ENCODE measurements around the gene OLFM2. TPM values are rescaled to one million over a fixed set of nuclear protein-coding genes. Genes with fewer than 3 reads are reported as not detected.
"Not testable (repeated sequence)": the region's sequence is repeated elsewhere in the genome, so short reads cannot be mapped to it uniquely, and the experiment has no call there.

OLFM2 gene
- polyA plus RNA-seq, 1 donor: 18.9 TPM

DNA sequence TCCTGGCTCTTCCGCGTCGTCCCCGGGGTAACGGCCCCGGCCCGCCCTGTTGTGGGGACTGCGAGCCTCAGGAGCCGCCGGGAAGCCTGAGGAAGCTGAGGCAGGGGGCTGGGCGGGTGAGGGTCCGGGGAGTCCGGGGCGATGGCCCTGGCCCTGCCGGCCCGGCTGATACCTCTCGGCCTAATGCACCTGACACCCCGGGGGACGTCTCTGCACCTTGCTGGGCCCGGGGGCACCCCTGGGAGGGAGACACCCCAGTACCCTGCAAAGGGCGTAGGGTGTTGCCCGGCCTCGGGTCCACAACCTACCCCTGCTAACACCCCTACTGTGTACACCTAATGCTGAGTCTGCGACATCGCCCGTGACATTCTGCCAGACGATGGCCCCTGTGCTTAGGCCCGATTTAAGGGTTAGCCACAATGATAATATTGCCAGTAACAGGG is 100.8 kb downstream of the OLFM2 start:
- DNase-seq: no peak

DNA sequence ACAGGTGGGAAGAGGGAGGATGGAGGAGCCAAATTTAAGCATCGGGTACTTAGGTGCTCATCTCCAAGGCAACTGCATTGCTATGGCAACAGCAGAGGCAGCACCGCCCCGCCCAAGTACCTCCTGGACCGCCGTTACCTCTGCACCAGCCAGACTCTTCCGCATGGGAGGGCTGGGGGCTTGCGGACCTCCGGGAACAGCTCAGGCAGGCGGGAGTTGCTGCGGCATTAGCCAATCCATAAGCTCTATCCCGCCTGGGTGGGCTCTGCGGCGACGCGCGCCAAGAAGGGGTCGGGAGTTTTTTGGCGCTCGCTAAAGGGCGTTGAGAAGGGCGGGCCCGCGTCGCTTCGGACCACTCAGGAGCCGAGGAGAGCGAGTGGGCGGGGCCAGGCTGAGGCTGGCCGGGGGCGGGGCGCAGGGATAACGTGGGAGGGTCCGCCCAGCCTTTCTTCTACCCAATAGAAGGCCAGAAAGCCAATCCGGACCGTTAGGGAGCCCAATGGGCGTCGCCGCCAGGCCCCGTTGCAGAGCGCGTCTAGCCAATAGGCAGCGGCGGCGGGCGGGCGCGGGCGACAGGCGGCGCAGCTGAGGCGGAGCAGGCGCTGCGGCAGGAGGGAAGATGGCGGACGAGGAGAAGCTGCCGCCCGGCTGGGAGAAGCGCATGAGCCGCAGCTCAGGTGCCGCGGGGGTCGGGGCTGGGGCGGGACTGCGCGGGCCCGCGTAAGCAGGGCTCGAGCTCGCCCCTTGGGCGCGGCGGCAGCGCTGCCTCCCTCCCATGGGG is 101.4 kb downstream of the OLFM2 start, which contains the start of gene PIN1:
Gene PIN1, plus strand, starts transcription at position 593 of the 781 bp plus-strand sequence. Its CDS starts 27 bp downstream, at position 620.
- DNase-seq: peak; percentile 98

DNA sequence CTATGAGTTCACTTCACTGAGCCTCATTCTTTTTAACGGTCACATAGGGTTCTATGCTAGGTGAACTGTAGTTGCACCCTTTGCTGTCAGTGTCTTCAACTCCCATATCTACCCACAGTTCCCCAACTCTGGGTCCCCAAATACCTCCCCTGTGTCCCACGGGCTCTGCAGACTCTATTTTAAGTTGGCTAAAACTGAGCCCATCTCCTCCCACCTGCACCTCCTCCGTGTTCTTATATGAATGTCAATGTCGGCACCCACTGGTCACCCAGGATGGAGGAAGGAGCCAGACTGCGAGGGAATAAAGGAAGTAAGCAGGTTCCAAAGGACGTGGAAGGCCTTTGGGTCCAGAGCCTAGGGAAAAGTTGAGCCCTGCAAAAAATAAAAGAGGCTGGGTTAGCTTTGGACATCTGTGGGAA is 102.0 kb downstream of the OLFM2 start:
- no peak for DNase-seq

DNA sequence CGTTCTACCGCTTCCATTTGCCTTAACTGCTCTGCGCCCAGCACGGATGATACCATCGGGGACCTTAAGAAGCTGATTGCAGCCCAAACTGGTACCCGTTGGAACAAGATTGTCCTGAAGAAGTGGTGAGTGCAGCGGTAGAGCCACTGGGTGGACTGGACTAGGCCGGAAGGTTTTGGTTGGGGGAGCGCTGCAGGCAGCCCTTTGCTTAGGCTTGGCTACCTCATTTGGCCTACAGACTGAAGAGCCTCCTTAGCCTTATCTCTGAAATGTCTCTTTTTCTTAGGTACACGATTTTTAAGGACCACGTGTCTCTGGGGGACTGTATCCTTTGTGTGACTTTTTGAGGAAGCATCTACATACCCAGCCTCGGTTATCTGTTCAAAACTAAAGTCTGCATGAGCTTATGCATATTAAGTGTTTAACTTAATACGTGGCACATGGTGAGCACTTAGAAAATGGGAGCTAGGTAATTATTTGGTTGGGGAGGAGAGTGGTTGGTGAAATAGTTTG is 107.7 kb downstream of the OLFM2 start:
- DNase-seq: no peak

DNA sequence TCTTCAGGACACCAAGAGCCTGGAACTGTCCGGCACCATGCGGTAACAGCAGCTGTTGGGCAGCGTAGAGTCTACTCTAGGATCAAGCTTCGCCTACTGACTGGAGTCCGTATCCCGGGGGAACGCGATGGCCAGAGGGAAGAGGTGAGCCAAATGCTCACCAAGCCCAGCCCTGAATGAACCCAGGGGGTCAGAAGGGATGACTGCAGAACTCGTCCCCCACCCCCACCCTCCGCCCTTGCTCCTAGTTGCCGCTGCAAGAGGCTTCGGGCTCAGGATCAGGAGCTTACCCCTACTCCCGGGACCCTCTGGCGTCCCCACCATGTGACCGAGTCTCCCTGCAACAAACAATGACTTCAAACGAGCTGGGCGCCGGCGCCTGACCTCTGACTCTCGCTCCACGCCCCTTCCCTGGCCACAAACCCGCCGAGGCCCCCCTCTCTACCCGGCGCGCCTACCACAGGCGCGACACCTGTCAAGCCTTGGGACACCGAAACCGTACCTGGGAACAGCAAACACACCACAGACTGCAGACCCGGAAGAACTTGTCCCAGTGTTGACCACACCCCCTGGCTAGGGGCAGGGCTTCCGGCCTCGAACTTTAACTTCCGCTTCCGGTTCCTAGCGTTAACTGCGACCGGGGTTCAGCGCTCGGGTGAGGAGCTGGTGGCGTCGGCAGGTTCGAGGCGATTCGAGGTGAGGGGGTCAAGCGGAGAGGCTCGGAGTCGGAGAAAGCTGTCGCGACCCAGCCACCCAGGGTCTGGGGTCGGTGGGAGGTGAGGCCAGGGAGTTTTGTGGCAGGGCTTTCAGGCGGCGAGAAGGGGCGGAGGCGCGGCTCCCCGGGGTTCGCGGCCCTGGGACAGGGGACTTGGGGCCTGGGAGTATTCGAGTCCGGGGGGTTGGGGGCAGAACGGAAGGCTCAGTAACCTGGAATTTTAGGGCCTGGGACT is 108.8 kb downstream of the OLFM2 start, which contains the start of gene UBL5:
Gene UBL5, plus strand, starts transcription at position 630 of the 950 bp plus-strand sequence. CDS start 420 bp downstream, outside the sequence.
- peak; percentile 89 for DNase-seq

DNA sequence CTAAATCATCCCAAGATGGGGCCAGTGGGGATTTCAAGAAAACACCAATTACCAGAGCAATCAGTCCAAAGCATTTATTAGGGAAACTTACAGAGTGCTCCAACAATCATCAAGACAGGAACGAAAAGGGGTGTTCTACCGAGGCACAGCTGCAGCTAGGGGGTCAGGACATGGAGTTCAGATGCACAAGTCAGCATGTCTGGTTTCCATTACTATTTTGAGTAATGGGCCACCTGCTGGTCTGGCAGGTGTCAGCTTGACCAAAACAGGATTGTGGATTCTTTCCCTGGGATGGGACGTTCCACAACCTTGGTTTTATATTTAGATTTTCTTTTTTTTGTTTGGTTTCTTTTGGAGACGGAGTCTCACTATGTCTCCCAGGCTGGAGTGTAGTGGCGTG is 112.5 kb downstream of the OLFM2 start:
- DNase-seq: no peak

DNA sequence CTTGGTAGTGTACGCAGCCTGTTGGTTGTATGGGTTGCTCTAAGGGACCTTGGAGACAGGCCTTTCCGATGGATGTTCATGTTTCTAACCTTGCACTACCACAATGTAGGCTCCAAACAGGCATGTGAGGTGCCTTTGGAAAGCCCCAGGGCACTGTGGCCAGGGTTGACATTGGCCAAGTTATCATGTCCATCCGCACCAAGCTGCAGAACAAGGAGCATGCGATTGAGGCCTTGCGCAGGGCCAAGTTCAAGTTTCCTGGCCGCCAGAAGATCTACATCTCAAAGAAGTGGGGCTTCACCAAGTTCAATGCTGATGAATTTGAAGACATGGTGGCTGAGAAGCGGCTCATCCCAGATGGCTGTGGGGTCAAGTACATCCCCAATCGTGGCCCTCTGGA is 116.3 kb downstream of the OLFM2 start:
- not testable (repeated sequence) for DNase-seq

DNA sequence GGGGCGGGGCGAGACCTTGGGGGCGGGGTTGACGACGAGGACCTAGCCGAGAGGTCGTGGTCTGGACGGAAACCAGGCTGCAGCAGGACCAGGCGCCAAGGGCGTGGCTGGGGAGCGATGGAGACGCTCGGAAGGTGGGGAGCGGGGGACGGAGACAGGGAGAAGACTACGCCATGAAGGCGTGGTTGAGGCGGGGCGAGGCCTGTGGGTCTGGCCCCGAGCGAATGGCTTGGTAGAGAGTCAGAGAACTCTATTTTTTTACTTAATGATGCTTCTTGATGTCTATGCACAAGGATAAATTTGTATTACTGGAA is 116.8 kb downstream of the OLFM2 start:
- no peak for DNase-seq

DNA sequence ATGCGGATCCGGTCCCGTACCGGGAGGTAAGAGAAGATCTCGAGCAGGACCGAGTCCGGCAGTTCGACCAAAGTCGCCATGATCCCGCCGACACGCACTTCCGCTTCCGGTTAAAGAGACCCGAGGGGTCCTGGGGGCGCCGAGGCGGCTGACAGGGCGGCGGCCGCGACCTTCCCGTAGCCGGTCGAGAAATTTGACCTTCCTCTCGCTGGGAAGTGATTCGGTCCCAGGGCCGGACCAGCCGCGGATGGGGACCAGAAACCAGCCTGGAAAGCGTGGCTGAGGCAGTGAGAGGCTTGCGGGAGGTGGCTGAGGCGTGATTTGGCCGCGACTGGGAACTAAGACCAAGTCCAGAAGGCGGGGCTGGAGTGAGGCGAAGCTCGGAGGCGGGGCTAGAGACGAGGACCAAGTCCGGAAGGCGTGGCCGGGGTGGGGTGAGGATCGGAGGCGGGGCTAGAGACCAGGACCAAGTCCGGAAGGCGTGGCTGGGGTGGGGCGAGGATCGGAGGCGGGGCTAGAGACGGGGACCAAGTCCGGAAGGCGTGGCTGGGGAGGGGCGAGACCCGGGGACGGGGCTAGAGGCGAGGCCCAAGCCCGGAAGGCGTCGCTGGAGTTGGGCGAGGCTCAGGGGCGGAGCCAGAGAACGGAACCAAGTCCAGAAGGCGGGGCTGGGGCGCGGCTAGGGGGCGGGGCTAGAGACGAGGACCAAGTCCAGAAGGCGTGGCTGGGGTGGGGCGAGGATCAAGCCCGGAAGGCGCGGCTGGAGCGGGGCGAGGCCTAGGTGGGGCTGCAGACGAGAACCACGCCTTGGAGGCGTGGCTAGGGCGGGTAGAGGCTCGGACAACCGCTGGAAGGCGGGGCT is 117.3 kb downstream of the OLFM2 start, which contains the start of gene FBXL12:
Gene FBXL12, minus strand, starts transcription at position 346 of the 862 bp plus-strand sequence. Its CDS starts 266 bp downstream, at position 80.
- DNase-seq: peak; percentile 100

DNA sequence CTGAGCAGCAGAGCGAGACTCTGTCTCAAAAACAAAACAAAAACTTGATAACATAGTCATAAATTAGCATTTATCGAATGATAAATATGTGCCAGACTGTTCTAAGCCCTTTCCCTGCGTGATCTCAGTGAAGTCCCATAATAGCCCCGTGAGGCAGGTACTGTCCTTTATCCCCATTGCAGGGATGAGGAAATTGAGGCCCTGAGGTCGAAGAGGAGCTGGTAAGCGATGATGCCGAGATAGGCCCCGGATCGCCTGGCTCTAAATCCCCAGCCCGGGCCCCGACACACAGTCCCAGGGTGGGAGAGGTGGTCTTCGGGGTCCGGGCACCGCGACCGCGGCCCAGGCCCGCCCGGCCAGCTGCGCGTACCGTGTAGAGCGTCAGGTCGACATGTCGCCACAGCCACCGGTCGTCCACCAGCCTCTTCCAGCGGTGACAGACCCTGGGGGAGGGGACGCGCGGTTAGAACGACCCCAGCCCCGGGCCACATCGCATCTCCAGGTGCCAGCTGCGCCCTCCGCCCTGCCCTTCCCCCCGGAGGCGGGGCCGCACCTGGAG is 118.1 kb downstream of the OLFM2 start:
- DNase-seq: no peak

DNA sequence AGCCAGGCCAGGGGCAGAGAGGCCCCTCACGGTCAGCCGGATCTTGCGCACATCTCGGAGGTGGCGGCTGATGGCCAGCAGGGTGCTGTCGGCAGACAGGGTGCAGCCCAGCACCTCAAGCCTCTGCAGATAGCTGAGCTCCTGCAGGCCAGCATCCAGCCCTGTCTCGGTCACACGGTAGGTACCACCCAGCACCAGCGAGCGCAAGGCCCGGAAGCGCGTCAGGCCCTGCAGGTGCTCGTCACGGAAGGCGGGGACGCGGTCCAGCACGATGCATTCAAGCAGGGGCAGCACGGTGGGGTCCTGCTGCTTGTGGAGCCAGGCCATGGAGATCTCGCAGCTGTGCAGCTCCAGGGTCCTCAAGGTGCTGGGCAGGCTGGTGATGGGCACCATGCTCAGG is 125.2 kb downstream of the OLFM2 start:
- no peak for DNase-seq

DNA sequence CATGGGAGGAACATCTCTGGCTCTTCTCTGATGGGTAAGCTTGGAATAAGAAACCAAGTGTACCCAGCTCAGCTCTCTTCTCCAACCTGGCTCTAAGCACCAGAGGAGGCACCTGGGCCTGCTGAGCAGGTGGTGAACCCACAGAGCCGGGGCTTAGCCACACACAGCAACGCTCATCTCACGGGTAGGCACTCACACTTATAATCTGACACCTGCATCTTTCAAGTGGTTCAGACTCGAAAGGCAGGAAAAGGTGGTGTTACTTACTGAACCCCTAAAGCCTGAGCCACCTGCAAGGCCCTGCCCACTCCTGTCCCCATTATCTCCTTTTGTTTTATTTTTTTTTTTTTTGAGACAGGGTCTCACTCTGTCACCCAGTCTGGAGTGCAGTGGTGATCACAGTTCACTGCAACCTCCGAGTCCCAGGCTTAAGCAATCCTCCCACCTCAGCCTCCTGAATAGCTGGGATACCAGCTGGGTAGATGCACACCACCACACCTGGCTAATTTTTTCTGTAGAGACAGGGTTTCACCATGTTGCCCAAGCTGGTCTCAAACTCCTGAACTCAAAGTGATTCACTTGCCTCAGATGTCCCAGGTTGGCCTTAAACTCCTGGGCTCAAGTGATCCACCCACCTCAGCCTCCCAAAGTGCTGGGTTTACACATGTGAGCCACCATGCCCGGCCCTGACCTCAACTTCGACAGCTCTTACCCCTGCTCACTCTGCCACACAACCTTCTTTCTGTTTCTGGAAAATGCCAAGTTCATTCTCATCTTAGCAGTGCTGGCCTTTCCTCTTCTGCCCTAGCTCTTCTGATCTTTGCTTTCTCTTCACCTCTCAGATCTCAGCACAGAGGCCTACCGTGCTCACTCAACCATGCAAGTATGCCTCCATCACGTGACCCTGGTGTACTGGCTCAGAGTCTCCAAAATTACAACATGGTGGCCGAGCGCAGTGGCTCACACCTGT is 127.2 kb downstream of the OLFM2 start:
- DNase-seq: no peak

DNA sequence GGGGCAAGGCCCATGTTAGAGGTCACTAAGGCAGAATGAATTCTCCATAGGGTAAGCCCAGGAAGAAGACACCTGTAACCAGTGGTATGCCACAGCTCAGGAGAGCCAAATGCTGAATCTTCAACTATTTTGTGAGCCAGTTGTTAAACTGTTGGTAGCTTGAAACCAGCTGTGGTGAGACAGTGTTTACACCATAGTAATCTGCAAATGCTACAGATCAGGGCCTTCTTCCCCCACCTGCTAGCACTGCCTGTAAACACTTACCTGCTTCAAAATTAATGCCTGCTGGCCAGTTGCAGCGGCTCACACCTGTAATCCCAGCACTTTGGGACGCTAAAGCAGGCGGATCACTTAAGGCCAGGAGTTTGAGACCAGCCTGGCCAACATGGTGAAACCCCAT is 129.5 kb downstream of the OLFM2 start:
- DNase-seq: no peak

Other genes starting within 250 kb of the OLFM2 start
- gene ZNF846, start 167.8 kb downstream of the OLFM2 start, polyA plus RNA-seq (ENCODE audit: insufficient read length): 42.2 TPM
- 28.6 TPM for gene FBXL12, start 117.4 kb downstream of the OLFM2 start, polyA plus RNA-seq (ENCODE audit: insufficient read length)
- gene UBL5, start 108.6 kb downstream of the OLFM2 start, polyA plus RNA-seq (ENCODE audit: insufficient read length): 265 TPM
- 44.6 TPM for gene PIN1, start 101.2 kb downstream of the OLFM2 start, polyA plus RNA-seq (ENCODE audit: insufficient read length)
- gene COL5A3, start 74.0 kb upstream of the OLFM2 start, polyA plus RNA-seq (ENCODE audit: insufficient read length): 0.71 TPM
- gene RDH8, start 77.0 kb upstream of the OLFM2 start, polyA plus RNA-seq (ENCODE audit: insufficient read length): 0.40 TPM
- 23.2 TPM for gene SHFL, start 149.8 kb upstream of the OLFM2 start, polyA plus RNA-seq (ENCODE audit: insufficient read length)
- 1.4 TPM for gene ANGPTL6, start 166.2 kb upstream of the OLFM2 start, polyA plus RNA-seq (ENCODE audit: insufficient read length)
- gene PPAN, start 169.8 kb upstream of the OLFM2 start, polyA plus RNA-seq (ENCODE audit: insufficient read length): 28.4 TPM
- 12.7 TPM for gene P2RY11, start 175.2 kb upstream of the OLFM2 start, polyA plus RNA-seq (ENCODE audit: insufficient read length)
- gene EIF3G, start 183.4 kb upstream of the OLFM2 start, polyA plus RNA-seq (ENCODE audit: insufficient read length): 201 TPM

Measured in left kidney (tissue), 2 donors.